IMR-90 (cell line): ENCODE measurements around the gene ENOX2.

ENCODE experiments used
- CHD1 ChIP-seq: IDR thresholded peaks from 2 replicates; pipeline ENCODE4 v1.6.1; 2012; ENCODE audit warnings: low read depth, low read length, improper control_type of control experiment
- MAFK ChIP-seq: IDR thresholded peaks from 2 replicates; pipeline ENCODE4 v1.6.1; 2012; ENCODE audit warnings: low read depth, low read length, improper control_type of control experiment
- NFE2L2 ChIP-seq: fragments of 150-350 bp; IDR thresholded peaks from 2 replicates; pipeline ENCODE4 v1.6.1; 2016; ENCODE audit warnings: low read depth, mild to moderate bottlenecking, low read length
- POLR2A ChIP-seq: IDR thresholded peaks from 2 replicates; pipeline ENCODE4 v1.6.1; 2012; ENCODE audit warnings: mild to moderate bottlenecking, low read depth, low read length
- RFX5 ChIP-seq: IDR thresholded peaks from 2 replicates; pipeline ENCODE4 v1.8.0; 2012; ENCODE audit warnings: low read depth, mild to moderate bottlenecking, low read length, moderate library complexity
- TF ChIP-seq, protein P1 (sequence below): conservative IDR thresholded peaks from 2 replicates; pipeline ENCODE4 v1.5.1; 2012; ENCODE audit warnings: mild to moderate bottlenecking, low read depth, low read length, improper control_type of control experiment

DNA sequence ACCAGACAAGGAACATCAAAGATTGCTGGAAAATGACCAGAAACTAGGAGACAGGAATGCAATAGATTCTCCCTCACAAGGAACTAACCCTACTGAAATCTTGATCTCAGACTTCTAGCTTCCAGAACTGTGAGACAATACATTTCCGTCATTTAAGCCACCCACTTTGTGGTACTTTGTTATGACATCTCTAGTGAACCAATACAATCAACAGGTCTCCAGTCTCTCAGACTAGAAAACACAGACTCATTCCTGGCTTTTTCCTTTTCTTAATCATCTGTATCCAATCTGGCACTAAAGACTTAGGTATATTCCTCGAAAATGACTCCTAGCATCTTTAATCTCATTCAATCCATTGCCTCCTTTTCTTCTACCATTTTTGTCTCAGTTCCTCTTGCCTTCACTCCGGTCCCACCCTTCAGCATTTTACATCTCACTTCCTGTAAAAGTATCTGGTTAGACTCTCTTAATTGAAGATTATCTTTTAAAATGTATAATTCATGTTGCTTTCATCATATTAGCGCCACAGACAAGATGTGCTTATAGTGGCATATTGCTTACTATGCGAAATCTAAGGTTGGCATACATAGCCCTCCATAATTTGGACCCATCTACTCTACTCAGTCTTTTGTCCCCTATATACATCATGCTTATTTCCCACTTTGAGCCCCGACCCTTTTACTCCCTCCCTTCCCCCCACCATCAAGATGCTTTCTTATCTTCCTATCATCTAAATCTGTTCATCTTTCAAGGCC is 250.0 kb downstream of the ENOX2 start:
- TF ChIP-seq CHD1 (no peak), POLR2A (no peak), NFE2L2 (no peak), RFX5 (no peak), MAFK (peak; percentile 66)
- TF ChIP-seq, protein P1, sequence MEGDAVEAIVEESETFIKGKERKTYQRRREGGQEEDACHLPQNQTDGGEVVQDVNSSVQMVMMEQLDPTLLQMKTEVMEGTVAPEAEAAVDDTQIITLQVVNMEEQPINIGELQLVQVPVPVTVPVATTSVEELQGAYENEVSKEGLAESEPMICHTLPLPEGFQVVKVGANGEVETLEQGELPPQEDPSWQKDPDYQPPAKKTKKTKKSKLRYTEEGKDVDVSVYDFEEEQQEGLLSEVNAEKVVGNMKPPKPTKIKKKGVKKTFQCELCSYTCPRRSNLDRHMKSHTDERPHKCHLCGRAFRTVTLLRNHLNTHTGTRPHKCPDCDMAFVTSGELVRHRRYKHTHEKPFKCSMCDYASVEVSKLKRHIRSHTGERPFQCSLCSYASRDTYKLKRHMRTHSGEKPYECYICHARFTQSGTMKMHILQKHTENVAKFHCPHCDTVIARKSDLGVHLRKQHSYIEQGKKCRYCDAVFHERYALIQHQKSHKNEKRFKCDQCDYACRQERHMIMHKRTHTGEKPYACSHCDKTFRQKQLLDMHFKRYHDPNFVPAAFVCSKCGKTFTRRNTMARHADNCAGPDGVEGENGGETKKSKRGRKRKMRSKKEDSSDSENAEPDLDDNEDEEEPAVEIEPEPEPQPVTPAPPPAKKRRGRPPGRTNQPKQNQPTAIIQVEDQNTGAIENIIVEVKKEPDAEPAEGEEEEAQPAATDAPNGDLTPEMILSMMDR, result no peak
